Measurements from ENCODE around the gene PDE2A. TPM values are rescaled to one million over a fixed set of nuclear protein-coding genes. Genes with fewer than 3 reads are reported as not detected.

PDE2A gene
- polyA plus RNA-seq, 1 donor = 15.1 TPM

- no peak for DNase-seq
- Histone ChIP-seq H3K9me3 (ENCODE audit: control insufficient read depth, low read depth, low read length) (no peaks in the 10 kb centered on the region), H3K4me3 (ENCODE audit: low read length) (no peak overlapping the region), H3K27ac (ENCODE audit: low read length) (no peak overlapping the region), H3K27me3 (ENCODE audit: control insufficient read depth, insufficient read depth, low read length) (peaks cover 45% of the 10 kb centered on the region), H3K4me1 (ENCODE audit: control insufficient read depth, insufficient read depth, low read length) (peaks cover 4% of the 10 kb centered on the region), H3K36me3 (ENCODE audit: control insufficient read depth, insufficient read depth, low read length) (no peaks in the 10 kb centered on the region)
- WGBS (ENCODE audit: insufficient coverage, low lambda C conversion rate) = no CpG with 5 or more reads among the region's 59 CpGs
These were observed 89.8 kb downstream of the PDE2A start for GRCh38 chr11:72584293-72584938.

GRCh38 chr11:72583616-72584292, 90.5 kb downstream of the PDE2A start:
- no peak overlapping the region for H3K27ac ChIP-seq (ENCODE audit: low read length)
- H3K4me3 ChIP-seq (ENCODE audit: low read length) = no peak overlapping the region
- DNase-seq = no peak
- peaks cover 4% of the 10 kb centered on the region for H3K4me1 ChIP-seq (ENCODE audit: control insufficient read depth, insufficient read depth, low read length)
- H3K9me3 ChIP-seq (ENCODE audit: control insufficient read depth, low read depth, low read length) = no peaks in the 10 kb centered on the region
- no CpG with 5 or more reads among the region's 22 CpGs for WGBS (ENCODE audit: insufficient coverage, low lambda C conversion rate)
- no peaks in the 10 kb centered on the region for H3K36me3 ChIP-seq (ENCODE audit: control insufficient read depth, insufficient read depth, low read length)
- peaks cover 39% of the 10 kb centered on the region for H3K27me3 ChIP-seq (ENCODE audit: control insufficient read depth, insufficient read depth, low read length)

GRCh38 chr11:72583177-72583553, 91.1 kb downstream of the PDE2A start:
- Histone ChIP-seq H3K27me3 (ENCODE audit: control insufficient read depth, insufficient read depth, low read length) (peaks cover 33% of the 10 kb centered on the region), H3K27ac (ENCODE audit: low read length) (no peak overlapping the region), H3K36me3 (ENCODE audit: control insufficient read depth, insufficient read depth, low read length) (no peaks in the 10 kb centered on the region), H3K4me1 (ENCODE audit: control insufficient read depth, insufficient read depth, low read length) (peaks cover 4% of the 10 kb centered on the region), H3K9me3 (ENCODE audit: control insufficient read depth, low read depth, low read length) (no peaks in the 10 kb centered on the region), H3K4me3 (ENCODE audit: low read length) (no peak overlapping the region)
- no CpG with 5 or more reads among the region's 2 CpGs for WGBS (ENCODE audit: insufficient coverage, low lambda C conversion rate)
- no peak for DNase-seq

- no peak for DNase-seq
- no peak overlapping the region for H3K27ac ChIP-seq (ENCODE audit: low read length)
- no peak overlapping the region for H3K4me3 ChIP-seq (ENCODE audit: low read length)
- H3K36me3 ChIP-seq (ENCODE audit: control insufficient read depth, insufficient read depth, low read length) = no peaks in the 10 kb centered on the region
- no peaks in the 10 kb centered on the region for H3K9me3 ChIP-seq (ENCODE audit: control insufficient read depth, low read depth, low read length)
- no CpG with 5 or more reads among the region's 14 CpGs for WGBS (ENCODE audit: insufficient coverage, low lambda C conversion rate)
- H3K27me3 ChIP-seq (ENCODE audit: control insufficient read depth, insufficient read depth, low read length) = peaks cover 29% of the 10 kb centered on the region
- peaks cover 4% of the 10 kb centered on the region for H3K4me1 ChIP-seq (ENCODE audit: control insufficient read depth, insufficient read depth, low read length)
These were observed 91.7 kb downstream of the PDE2A start for GRCh38 chr11:72582206-72583176.

GRCh38 chr11:72581067-72581466, 93.2 kb downstream of the PDE2A start:
- peaks cover 7% of the 10 kb centered on the region for H3K4me1 ChIP-seq (ENCODE audit: control insufficient read depth, insufficient read depth, low read length)
- H3K36me3 ChIP-seq (ENCODE audit: control insufficient read depth, insufficient read depth, low read length) = no peaks in the 10 kb centered on the region
- H3K9me3 ChIP-seq (ENCODE audit: control insufficient read depth, low read depth, low read length) = no peaks in the 10 kb centered on the region
- H3K27ac ChIP-seq (ENCODE audit: low read length) = no peak overlapping the region
- H3K4me3 ChIP-seq (ENCODE audit: low read length) = no peak overlapping the region
- peaks cover 23% of the 10 kb centered on the region for H3K27me3 ChIP-seq (ENCODE audit: control insufficient read depth, insufficient read depth, low read length)
- no peak for DNase-seq
- WGBS (ENCODE audit: insufficient coverage, low lambda C conversion rate) = no CpG with 5 or more reads among the region's 5 CpGs

- H3K27me3 ChIP-seq (ENCODE audit: control insufficient read depth, insufficient read depth, low read length) = peaks cover 22% of the 10 kb centered on the region
- H3K27ac ChIP-seq (ENCODE audit: low read length) = no peak overlapping the region
- peaks cover 12% of the 10 kb centered on the region for H3K4me1 ChIP-seq (ENCODE audit: control insufficient read depth, insufficient read depth, low read length)
- H3K36me3 ChIP-seq (ENCODE audit: control insufficient read depth, insufficient read depth, low read length) = no peaks in the 10 kb centered on the region
- DNase-seq = no peak
- no peaks in the 10 kb centered on the region for H3K9me3 ChIP-seq (ENCODE audit: control insufficient read depth, low read depth, low read length)
- H3K4me3 ChIP-seq (ENCODE audit: low read length) = no peak overlapping the region
- no CpG with 5 or more reads among the region's 3 CpGs for WGBS (ENCODE audit: insufficient coverage, low lambda C conversion rate)
These were observed 93.6 kb downstream of the PDE2A start for GRCh38 chr11:72580642-72580950.

- WGBS (ENCODE audit: insufficient coverage, low lambda C conversion rate) = no CpG with 5 or more reads among the region's 10 CpGs
- Histone ChIP-seq H3K36me3 (ENCODE audit: control insufficient read depth, insufficient read depth, low read length) (no peaks in the 10 kb centered on the region), H3K4me1 (ENCODE audit: control insufficient read depth, insufficient read depth, low read length) (peaks cover 18% of the 10 kb centered on the region), H3K9me3 (ENCODE audit: control insufficient read depth, low read depth, low read length) (no peaks in the 10 kb centered on the region), H3K27me3 (ENCODE audit: control insufficient read depth, insufficient read depth, low read length) (peaks cover 17% of the 10 kb centered on the region), H3K4me3 (ENCODE audit: low read length) (no peak overlapping the region), H3K27ac (ENCODE audit: low read length) (no peak overlapping the region)
- DNase-seq = peak in 1 of 2 donors; percentile 53
These were observed 94.2 kb downstream of the PDE2A start for GRCh38 chr11:72579816-72580641.

GRCh38 chr11:72578991-72579815, 95.0 kb downstream of the PDE2A start:
- no peak overlapping the region for H3K27ac ChIP-seq (ENCODE audit: low read length)
- H3K27me3 ChIP-seq (ENCODE audit: control insufficient read depth, insufficient read depth, low read length) = peaks cover 10% of the 10 kb centered on the region
- H3K4me3 ChIP-seq (ENCODE audit: low read length) = no peak overlapping the region
- H3K9me3 ChIP-seq (ENCODE audit: control insufficient read depth, low read depth, low read length) = no peaks in the 10 kb centered on the region
- no peak for DNase-seq
- H3K36me3 ChIP-seq (ENCODE audit: control insufficient read depth, insufficient read depth, low read length) = no peaks in the 10 kb centered on the region
- H3K4me1 ChIP-seq (ENCODE audit: control insufficient read depth, insufficient read depth, low read length) = peaks cover 18% of the 10 kb centered on the region
- WGBS (ENCODE audit: insufficient coverage, low lambda C conversion rate) = no CpG with 5 or more reads among the region's 13 CpGs

GRCh38 chr11:72578566-72578965, 95.7 kb downstream of the PDE2A start:
- no peak for DNase-seq
- H3K36me3 ChIP-seq (ENCODE audit: control insufficient read depth, insufficient read depth, low read length) = no peaks in the 10 kb centered on the region
- H3K4me1 ChIP-seq (ENCODE audit: control insufficient read depth, insufficient read depth, low read length) = peaks cover 19% of the 10 kb centered on the region
- H3K4me3 ChIP-seq (ENCODE audit: low read length) = no peak overlapping the region
- H3K9me3 ChIP-seq (ENCODE audit: control insufficient read depth, low read depth, low read length) = no peaks in the 10 kb centered on the region
- H3K27me3 ChIP-seq (ENCODE audit: control insufficient read depth, insufficient read depth, low read length) = peaks cover 4% of the 10 kb centered on the region
- no peak overlapping the region for H3K27ac ChIP-seq (ENCODE audit: low read length)
- no CpG with 5 or more reads among the region's 5 CpGs for WGBS (ENCODE audit: insufficient coverage, low lambda C conversion rate)

Data from large intestine (tissue), 3 donors.